ENCODE results near the gene CAMKMT.

DNA sequence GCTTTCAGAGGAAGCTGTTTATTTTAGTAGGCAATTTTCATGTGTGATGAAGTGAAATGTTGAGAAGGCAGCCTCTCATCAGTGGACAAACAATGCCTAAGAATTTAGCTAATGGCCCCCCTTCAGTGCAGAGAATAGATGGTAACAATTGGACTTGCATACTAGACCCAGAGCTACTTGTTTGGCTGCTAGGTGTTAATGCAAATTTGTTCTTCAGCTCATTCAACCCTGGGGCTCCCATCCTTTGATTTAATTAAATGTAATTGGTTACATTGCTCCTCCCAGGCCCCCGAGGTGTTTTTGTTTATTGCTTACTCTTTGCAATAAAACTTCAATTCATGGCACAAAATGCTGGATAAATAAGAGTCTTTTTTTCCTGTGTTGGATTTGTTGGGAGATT is 68.6 kb downstream of the CAMKMT start:
- TF ChIP-seq POLR2A (IDR thresholded peaks at IDR 0.05) = no peak
- TF ChIP-seq, protein P1, sequence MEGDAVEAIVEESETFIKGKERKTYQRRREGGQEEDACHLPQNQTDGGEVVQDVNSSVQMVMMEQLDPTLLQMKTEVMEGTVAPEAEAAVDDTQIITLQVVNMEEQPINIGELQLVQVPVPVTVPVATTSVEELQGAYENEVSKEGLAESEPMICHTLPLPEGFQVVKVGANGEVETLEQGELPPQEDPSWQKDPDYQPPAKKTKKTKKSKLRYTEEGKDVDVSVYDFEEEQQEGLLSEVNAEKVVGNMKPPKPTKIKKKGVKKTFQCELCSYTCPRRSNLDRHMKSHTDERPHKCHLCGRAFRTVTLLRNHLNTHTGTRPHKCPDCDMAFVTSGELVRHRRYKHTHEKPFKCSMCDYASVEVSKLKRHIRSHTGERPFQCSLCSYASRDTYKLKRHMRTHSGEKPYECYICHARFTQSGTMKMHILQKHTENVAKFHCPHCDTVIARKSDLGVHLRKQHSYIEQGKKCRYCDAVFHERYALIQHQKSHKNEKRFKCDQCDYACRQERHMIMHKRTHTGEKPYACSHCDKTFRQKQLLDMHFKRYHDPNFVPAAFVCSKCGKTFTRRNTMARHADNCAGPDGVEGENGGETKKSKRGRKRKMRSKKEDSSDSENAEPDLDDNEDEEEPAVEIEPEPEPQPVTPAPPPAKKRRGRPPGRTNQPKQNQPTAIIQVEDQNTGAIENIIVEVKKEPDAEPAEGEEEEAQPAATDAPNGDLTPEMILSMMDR (IDR thresholded peaks at IDR 0.05) = no peak

All from Peyer's patch (tissue), 4 donors.